SIG-M5 (cell line): ENCODE measurements around the gene GNG2.

Source experiments
- DNase-seq: peaks from one replicate; lab custom pipeline; 2025; lab: John Stamatoyannopoulos, UW

Gene GNG2

GRCh38 chr14:51860164-51860824 is at the start of gene GNG2:
Gene GNG2 (plus strand): TSS chr14:51860612. CDS start chr14:51950679, 90,067 bp downstream.
- DNase-seq: peak; percentile 50

- DNase-seq: no peak
These were observed 48.7 kb upstream of the GNG2 start for GRCh38 chr14:51811706-51812105.

- no peak for DNase-seq
These were observed 44.4 kb upstream of the GNG2 start for GRCh38 chr14:51816031-51816430.

GRCh38 chr14:51817326-51817725 is 43.1 kb upstream of the GNG2 start:
- DNase-seq: no peak

GRCh38 chr14:51818748-51819380 is 41.5 kb upstream of the GNG2 start:
- no peak for DNase-seq

- no peak for DNase-seq
These were observed 38.6 kb upstream of the GNG2 start for GRCh38 chr14:51821822-51822221.

- DNase-seq: no peak
These were observed 37.9 kb upstream of the GNG2 start for GRCh38 chr14:51822499-51822898.

- no peak for DNase-seq
These were observed 36.7 kb upstream of the GNG2 start for GRCh38 chr14:51823706-51824105.

GRCh38 chr14:51824191-51824590 is 36.2 kb upstream of the GNG2 start:
- DNase-seq: no peak

- no peak for DNase-seq
These were observed 34.5 kb upstream of the GNG2 start for GRCh38 chr14:51825926-51826325.

- DNase-seq: peak; percentile 1
These were observed 32.2 kb upstream of the GNG2 start for GRCh38 chr14:51828017-51828797.

GRCh38 chr14:51834240-51834639 is 26.2 kb upstream of the GNG2 start:
- DNase-seq: no peak

GRCh38 chr14:51836417-51836816 is 24.0 kb upstream of the GNG2 start:
- DNase-seq: no peak

GRCh38 chr14:51844081-51844881 is 16.1 kb upstream of the GNG2 start:
- peak; percentile 9 for DNase-seq

- DNase-seq: no peak
These were observed 14.6 kb upstream of the GNG2 start for GRCh38 chr14:51845811-51846210.

- DNase-seq: peak; percentile 84
These were observed 13.6 kb upstream of the GNG2 start for GRCh38 chr14:51846631-51847488.

- DNase-seq: no peak
These were observed 13.0 kb upstream of the GNG2 start for GRCh38 chr14:51847489-51847796.

- DNase-seq: no peak
These were observed 12.3 kb upstream of the GNG2 start for GRCh38 chr14:51848120-51848519.

GRCh38 chr14:51849097-51849496 is 11.3 kb upstream of the GNG2 start:
- DNase-seq: no peak

- no peak for DNase-seq
These were observed 9.8 kb upstream of the GNG2 start for GRCh38 chr14:51850651-51851050.

- no peak for DNase-seq
These were observed 7.9 kb upstream of the GNG2 start for GRCh38 chr14:51852541-51852940.
